22Rv1 (cell line): ENCODE measurements around the gene FARS2.

Experiments used
- CTCF ChIP-seq: fragments of 450-650 bp; IDR thresholded peaks from 2 replicates; pipeline ENCODE4 v1.5.1; 2017; ENCODE audit warnings: mild to moderate bottlenecking
- ZFX ChIP-seq: fragments of 450-650 bp; IDR thresholded peaks from 2 replicates; pipeline ENCODE4 v1.6.1; 2017; ENCODE audit warnings: antibody characterized with exemption, borderline replicate concordance

GRCh38 chr6:5230081-5230480 lies 31.2 kb upstream of the FARS2 start:
- TF ChIP-seq CTCF (no peak), ZFX (no peak)
